Measurements from ENCODE around the gene PEX11B. TPM values are rescaled to one million over a fixed set of nuclear protein-coding genes. Genes with fewer than 3 reads are reported as not detected.

The PEX11B gene
- total and polyA plus RNA-seq, 2 of the 8 experiments (the other 6 are each of a cell fraction or from before 2014, with no cell fraction given), result 9.1 to 15.1 TPM

DNA sequence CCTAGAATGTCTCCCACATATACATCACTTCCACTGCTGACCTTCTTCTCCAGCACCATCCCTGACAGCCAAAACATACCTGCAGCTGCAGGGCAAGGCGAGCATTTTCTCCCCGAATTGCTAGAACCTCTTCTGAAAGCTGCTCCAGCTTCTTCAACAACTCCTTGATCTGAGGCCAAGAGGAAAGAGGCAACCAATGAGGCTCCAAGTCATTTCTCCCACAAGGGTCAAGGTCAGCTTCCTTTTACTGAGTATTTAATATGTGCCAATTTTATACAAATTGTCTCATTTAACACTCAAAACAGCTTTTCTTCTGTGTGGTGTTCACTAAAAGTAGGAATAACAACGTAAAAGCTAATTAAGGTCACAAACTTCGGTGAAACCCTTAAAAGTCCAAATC lies 50.3 kb downstream of the PEX11B start:
- TF ChIP-seq CTBP2 (IDR thresholded peaks at IDR 0.05; ENCODE audit: borderline replicate concordance, insufficient read depth, insufficient read length, low read length) (no peak), KDM1A (IDR thresholded peaks at IDR 0.05; ENCODE audit: borderline replicate concordance, low read length) (no peak)
- Histone ChIP-seq H3K23me2 (ENCODE audit: low read depth, low read length) (peaks cover 14% of the 10 kb centered on the region; the same call in 1 of the 2 replicates), H4K8ac (ENCODE audit: extremely low read depth, insufficient read depth, low read length) (no peak overlapping the region), H4K20me1 (replicated peaks in 1 of 2; ENCODE audit: control insufficient read depth in 1 of 2, insufficient read depth in 2 of 2, low read length in 2 of 2) (no peaks in the 10 kb centered on the region), H3K36me3 (ENCODE audit: control insufficient read depth in 2 of 4, insufficient read depth in 4 of 4, low read length in 3 of 4) (no peaks in the 10 kb centered on the region), H3K9ac (replicated peaks in 1 of 4; ENCODE audit: extremely low read depth in 1 of 4, low read depth in 3 of 4, low read length in 3 of 4) (no peak overlapping the region), H2BK5ac (ENCODE audit: low read depth, low read length) (no peak overlapping the region), H3K4ac (replicated peaks; ENCODE audit: insufficient read length, low read depth, low read length) (no peak overlapping the region), H3K23ac (ENCODE audit: insufficient read length) (no peak overlapping the region), H3K4me3 (ENCODE audit: extremely low read depth in 1 of 4, insufficient read depth in 2 of 4, low read depth in 3 of 4, low read length in 4 of 4) (no peak overlapping the region), H2BK12ac (ENCODE audit: low read depth, low read length) (no peak overlapping the region), H3K4me1 (replicated peaks in 1 of 4; ENCODE audit: control insufficient read depth in 3 of 4, insufficient read depth in 4 of 4, low read length in 3 of 4) (peaks cover 0 to 11% (median under 1%) of the 10 kb centered on the region in 4 experiments; a peak in 4 of 7 replicates), H3K4me2 (ENCODE audit: insufficient read depth in 1 of 2, low read depth in 2 of 2, low read length in 2 of 2) (no peak overlapping the region), H2BK15ac (ENCODE audit: low read length) (no peak overlapping the region), H4K5ac (ENCODE audit: insufficient read length, low read depth, low read length) (no peak overlapping the region), H3K79me1 (ENCODE audit: low read depth, low read length) (no peaks in the 10 kb centered on the region), H2AK5ac (ENCODE audit: low read depth, low read length) (no peak overlapping the region), H3K9me3 (ENCODE audit: insufficient read depth in 2 of 2, low read depth in 1 of 2, low read length in 1 of 2) (no peaks in the 10 kb centered on the region), H2AFZ (ENCODE audit: low read length) (no peak overlapping the region), H3K27me3 (replicated peaks in 1 of 4; ENCODE audit: control insufficient read depth in 3 of 4, extremely low read depth in 1 of 4, insufficient read depth in 3 of 4, low read length in 3 of 4) (peaks cover 0 to 17% (median 6%) of the 10 kb centered on the region in 4 experiments; a peak in 4 of 7 replicates), H3K79me2 (ENCODE audit: control insufficient read depth in 1 of 2, insufficient read depth in 2 of 2, low read length in 2 of 2) (no peaks in the 10 kb centered on the region), H3K18ac (ENCODE audit: extremely low read depth, low read length) (no peak overlapping the region), H2BK120ac (replicated peaks; ENCODE audit: low read depth, low read length) (no peak overlapping the region), H3K56ac (replicated peaks; ENCODE audit: insufficient read length, low read depth, low read length) (no peak overlapping the region), H3K14ac (ENCODE audit: insufficient read length) (no peak overlapping the region), H3K27ac (ENCODE audit: low read depth, low read length) (no peak overlapping the region), H4K91ac (replicated peaks; ENCODE audit: insufficient read length, low read length) (no peak overlapping the region), H2BK20ac (ENCODE audit: low read length) (no peak overlapping the region)
- ChIA-PET POLR2A (ENCODE audit: partially characterized antibody) (interaction anchor here (2.9 kb wide), 1 partner anchor 10 kb away, joined by 11 read pairs; the partner anchor contains the start of gene PIAS3), CTCF (ENCODE audit: partially characterized antibody) (interaction anchor here (1.6 to 1.9 kb wide), 2 partner anchors 22 to 23 kb away, joined by 4 to 13 read pairs; partner anchors contain the start of gene NUDT17)
- FAIRE-seq (no peak), DNase-seq (ENCODE audit: low read depth in 1 of 2, low spot score in 2 of 2) (no peak)
- 87% methylated on average over 4 of the region's 4 CpGs; no CpG with 5 or more reads in 1 of the 2 experiments for WGBS, 2 experiments (ENCODE audit: extremely low coverage in 1 of 2, insufficient coverage in 1 of 2, insufficient read length in 1 of 2, insufficient replicate concordance in 2 of 2, low coverage in 1 of 2, low lambda C conversion rate in 2 of 2, missing lambda C conversion rate in 1 of 2)
